Bronchial smooth muscle cell (primary cell): ENCODE results near the gene ALOX5AP. TPM values are rescaled to one million over a fixed set of nuclear protein-coding genes. Genes with fewer than 3 reads are reported as not detected.

Experiments
- total RNA-seq: library from RNA; depleted of rRNA; stranded (reverse); fragments of >200 nt; gene quantifications from 2 replicates; pipeline ENCODE4 v1.2.1, GENCODE V29; 2014

Gene ALOX5AP
- 0.26 and 0.47 TPM in 2 replicates for total RNA-seq

GRCh38 chr13:30735025-30735871 lies at the start of gene ALOX5AP:
Gene ALOX5AP, plus strand, starts transcription at chr13:30735543. Its CDS starts 63 bp downstream, at chr13:30735606.

Other genes with a start within 250 kb of the ALOX5AP start
- gene USPL1, start 117.6 kb upstream of the ALOX5AP start, total RNA-seq = 8.5 and 8.7 TPM in 2 replicates
- gene MEDAG, start 170.7 kb downstream of the ALOX5AP start, total RNA-seq = 105 and 137 TPM in 2 replicates
- 0.32 TPM in 1 of 2 replicates, not detected in the other for gene TEX26, start 197.1 kb downstream of the ALOX5AP start, total RNA-seq